Measurements from ENCODE around the gene KRT36.

GRCh38 chr17:41489531-41489930, at the start of gene KRT36:
- TF ChIP-seq EZH2phosphoT487 (IDR thresholded peaks at IDR 0.05) (no peak), CTCF (IDR thresholded peaks at IDR 0.05) (no peak), EZH2 (IDR thresholded peaks at IDR 0.05) (no peak)

All from neural progenitor cell (in vitro differentiated cells).